Measurements from ENCODE around the gene PGD. TPM values are rescaled to one million over a fixed set of nuclear protein-coding genes. Genes with fewer than 3 reads are reported as not detected.

Gene PGD
- total RNA-seq, 1 donor from 2014 or later = 166 TPM

DNA sequence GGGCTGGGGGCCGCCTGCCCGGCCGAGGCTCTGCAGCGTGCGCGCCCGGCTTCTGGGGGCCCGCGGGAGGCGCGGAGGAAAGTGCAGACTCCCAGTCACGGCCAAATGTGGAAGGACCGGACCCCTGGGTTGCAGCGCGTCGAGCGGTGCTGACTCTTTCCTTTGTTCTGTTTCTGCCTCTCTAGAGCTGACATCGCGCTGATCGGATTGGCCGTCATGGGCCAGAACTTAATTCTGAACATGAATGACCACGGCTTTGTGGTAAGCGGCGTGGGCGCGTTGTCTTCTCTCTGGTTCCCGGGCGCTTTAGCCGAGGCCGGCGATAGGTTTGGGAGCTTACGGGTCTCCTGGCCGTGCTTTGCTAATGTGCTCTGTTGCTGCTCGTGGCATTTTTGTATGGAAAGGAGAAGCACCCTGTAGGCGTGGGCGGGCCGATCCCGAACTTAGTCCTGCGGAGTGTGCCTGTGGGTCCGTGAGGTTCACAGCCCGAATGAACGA lies 629 bp downstream of the PGD start:
- Histone ChIP-seq H3K4me1 (peaks cover 16% of the 10 kb centered on the region), H3K4me3 (peak overlapping the region; percentile 96), H3K27ac (peak overlapping the region; percentile 93), H3K36me3 (peaks cover 19% of the 10 kb centered on the region), H3K9me3 (no peaks in the 10 kb centered on the region), H3K27me3 (no peaks in the 10 kb centered on the region)
- intact Hi-C loops (cut with DNase I) = no loop called here
- DNase-seq (peak; percentile 83), ATAC-seq (peak; percentile 28)
- TF ChIP-seq, protein P1, sequence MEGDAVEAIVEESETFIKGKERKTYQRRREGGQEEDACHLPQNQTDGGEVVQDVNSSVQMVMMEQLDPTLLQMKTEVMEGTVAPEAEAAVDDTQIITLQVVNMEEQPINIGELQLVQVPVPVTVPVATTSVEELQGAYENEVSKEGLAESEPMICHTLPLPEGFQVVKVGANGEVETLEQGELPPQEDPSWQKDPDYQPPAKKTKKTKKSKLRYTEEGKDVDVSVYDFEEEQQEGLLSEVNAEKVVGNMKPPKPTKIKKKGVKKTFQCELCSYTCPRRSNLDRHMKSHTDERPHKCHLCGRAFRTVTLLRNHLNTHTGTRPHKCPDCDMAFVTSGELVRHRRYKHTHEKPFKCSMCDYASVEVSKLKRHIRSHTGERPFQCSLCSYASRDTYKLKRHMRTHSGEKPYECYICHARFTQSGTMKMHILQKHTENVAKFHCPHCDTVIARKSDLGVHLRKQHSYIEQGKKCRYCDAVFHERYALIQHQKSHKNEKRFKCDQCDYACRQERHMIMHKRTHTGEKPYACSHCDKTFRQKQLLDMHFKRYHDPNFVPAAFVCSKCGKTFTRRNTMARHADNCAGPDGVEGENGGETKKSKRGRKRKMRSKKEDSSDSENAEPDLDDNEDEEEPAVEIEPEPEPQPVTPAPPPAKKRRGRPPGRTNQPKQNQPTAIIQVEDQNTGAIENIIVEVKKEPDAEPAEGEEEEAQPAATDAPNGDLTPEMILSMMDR (IDR thresholded peaks at IDR 0.05) = no peak

DNA sequence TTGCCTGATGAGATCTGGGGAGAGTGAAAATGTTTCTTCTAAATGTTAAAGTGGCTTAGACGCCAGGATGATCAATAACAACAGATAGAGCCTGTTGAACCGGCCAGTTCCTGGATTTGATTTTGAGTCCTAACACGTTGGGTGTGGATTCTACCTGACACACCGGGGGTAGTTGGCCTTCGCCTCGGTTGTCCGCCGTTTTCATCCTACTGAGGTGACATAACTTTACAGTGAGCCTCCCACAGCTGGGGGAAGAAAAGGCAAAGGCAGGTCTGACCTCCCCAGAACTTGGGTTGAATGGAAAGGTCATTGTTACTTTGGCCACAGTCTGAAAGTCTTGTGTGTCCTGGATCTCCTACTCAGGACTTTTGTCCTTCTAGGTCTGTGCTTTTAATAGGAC lies 1.1 kb downstream of the PGD start:
- Histone ChIP-seq H3K9me3 (no peaks in the 10 kb centered on the region), H3K4me1 (peaks cover 16% of the 10 kb centered on the region), H3K4me3 (peak overlapping the region; percentile 96), H3K27ac (peak overlapping the region; percentile 93), H3K27me3 (no peaks in the 10 kb centered on the region), H3K36me3 (peaks cover 25% of the 10 kb centered on the region)
- intact Hi-C loops (cut with DNase I) = no loop called here
- DNase-seq = no peak
- TF ChIP-seq, protein P1 (IDR thresholded peaks at IDR 0.05) = no peak
- no peak for ATAC-seq

DNA sequence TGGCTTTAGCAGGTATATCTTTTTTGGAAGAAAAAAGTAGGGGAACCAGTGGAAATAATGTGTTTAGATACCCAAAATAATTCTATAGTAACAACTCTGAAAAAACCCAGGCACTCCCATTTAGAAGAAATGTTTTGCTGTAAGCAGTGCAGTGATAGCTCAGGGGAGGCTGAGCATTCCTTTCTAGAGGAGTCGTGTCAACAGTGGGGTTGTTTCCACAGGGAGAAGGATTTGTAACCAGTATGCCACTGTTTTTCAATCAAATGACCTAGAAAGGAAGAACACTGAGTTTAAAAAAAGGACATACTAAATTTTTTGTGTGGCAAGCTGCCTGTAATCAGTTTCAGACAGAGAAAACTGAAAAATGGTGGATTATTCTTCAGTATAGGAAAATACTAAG lies 2.4 kb downstream of the PGD start:
- Histone ChIP-seq H3K27me3 (no peaks in the 10 kb centered on the region), H3K27ac (peak overlapping the region; percentile 49), H3K36me3 (peaks cover 37% of the 10 kb centered on the region), H3K4me1 (peaks cover 16% of the 10 kb centered on the region), H3K9me3 (no peaks in the 10 kb centered on the region), H3K4me3 (no peak overlapping the region)
- ATAC-seq = no peak
- intact Hi-C loops (cut with DNase I) = no loop called here
- TF ChIP-seq, protein P1 (IDR thresholded peaks at IDR 0.05) = no peak
- DNase-seq = no peak

DNA sequence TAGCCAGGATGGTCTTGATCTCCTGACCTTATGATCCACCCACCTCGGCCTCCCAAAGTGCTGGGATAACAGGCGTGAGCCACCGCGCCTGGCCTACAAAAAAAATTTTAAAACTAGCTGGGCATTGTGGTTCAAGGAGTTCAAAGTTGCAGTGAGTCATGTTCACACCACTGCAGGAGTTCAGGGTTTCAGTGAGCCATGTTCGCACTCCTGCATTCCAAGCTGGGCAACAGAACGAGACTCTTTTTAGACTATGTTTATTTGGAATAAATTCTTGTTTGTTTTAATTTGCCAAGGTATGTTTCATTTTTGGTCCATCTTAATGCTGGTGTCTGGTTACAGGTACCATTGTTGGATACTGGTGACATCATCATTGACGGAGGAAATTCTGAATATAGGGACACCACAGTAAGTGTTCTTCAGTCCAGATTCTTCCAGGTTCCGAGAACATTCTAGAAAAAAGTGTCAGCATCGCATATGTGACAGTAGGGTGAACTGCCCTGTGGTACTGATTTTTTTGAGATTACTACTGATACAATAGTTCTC lies 3.9 kb downstream of the PGD start:
- ATAC-seq = no peak
- TF ChIP-seq, protein P1 (IDR thresholded peaks at IDR 0.05) = no peak
- Histone ChIP-seq H3K9me3 (no peaks in the 10 kb centered on the region), H3K4me1 (peaks cover 16% of the 10 kb centered on the region), H3K27ac (no peak overlapping the region), H3K4me3 (no peak overlapping the region), H3K27me3 (no peaks in the 10 kb centered on the region), H3K36me3 (peaks cover 52% of the 10 kb centered on the region)
- intact Hi-C loops (cut with DNase I) = no loop called here
- no peak for DNase-seq

DNA sequence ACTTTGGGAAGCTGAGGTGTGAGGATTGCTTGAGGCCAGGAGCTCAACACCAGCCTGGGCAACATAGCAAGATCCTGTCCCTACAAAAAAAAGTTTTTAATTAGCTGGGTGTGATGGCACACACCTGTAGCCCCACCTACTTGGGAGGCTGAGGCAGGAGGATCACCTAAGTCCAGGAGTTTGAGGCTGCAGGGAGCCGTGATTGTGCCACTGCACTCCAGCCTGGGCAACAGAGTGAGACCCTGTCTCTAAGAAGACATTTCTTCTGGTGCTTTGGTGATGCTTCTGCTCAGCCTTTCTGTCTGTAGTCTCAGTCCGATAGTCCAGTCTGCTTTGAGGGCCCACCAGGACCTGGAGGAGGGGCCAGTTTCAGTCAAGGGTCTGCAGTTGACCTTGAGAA lies 8.3 kb downstream of the PGD start:
- H3K27me3 ChIP-seq = no peaks in the 10 kb centered on the region
- H3K4me1 ChIP-seq = no peaks in the 10 kb centered on the region
- no peak overlapping the region for H3K4me3 ChIP-seq
- intact Hi-C loops (cut with DNase I) = no loop called here
- ATAC-seq (no peak), DNase-seq (no peak)
- H3K27ac ChIP-seq = no peak overlapping the region
- H3K36me3 ChIP-seq = peaks cover 96% of the 10 kb centered on the region
- TF ChIP-seq, protein P1 (IDR thresholded peaks at IDR 0.05) = no peak
- H3K9me3 ChIP-seq = no peaks in the 10 kb centered on the region
